Measurements from ENCODE around the gene DUSP3.

DUSP3 gene

GRCh38 chr17:43782913-43783680, 4.3 kb upstream of the DUSP3 start:
- no peak for DNase-seq (ENCODE audit: low spot score)
- TF ChIP-seq CTCF (conservative IDR thresholded peaks at IDR 0.05; ENCODE audit: low read depth) = no peak
- ChIA-PET CTCF (interaction anchor here (1.0 kb wide), 1 partner anchor 63 kb away, joined by 3 read pairs; no protein-coding TSS in a partner anchor), POLR2A (ENCODE audit: low non-redundant PET) (no interaction called here)
- no peak overlapping the region for H3K27ac ChIP-seq

DNA sequence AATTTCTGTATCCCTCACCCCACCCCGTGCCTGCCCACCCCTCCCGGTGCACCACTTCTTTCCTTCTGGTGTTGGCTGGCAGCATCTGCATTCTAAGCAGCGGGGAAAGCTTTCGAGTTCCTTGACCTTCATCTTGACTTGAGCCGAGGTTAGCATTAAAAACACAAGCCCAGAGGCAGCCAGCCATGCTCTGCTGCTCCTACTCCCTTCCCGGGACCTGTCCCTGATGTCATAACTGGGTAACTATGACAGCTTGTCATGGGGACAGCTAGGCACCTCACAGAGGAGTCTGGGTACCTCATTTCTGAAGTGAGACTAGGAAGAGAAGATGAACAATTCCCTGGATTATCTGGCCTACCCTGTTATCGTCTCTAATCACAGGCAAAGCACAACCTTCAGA, 1.4 kb upstream of the DUSP3 start, which contains the start of gene CFAP97D1:
TSS of gene CFAP97D1 (plus strand) at position 301 of the 400 bp plus-strand sequence. CDS start at position 329, 28 bp downstream.
- POLR2A ChIA-PET (ENCODE audit: low non-redundant PET) = no interaction called here
- no peak for TF ChIP-seq CTCF (conservative IDR thresholded peaks at IDR 0.05; ENCODE audit: low read depth)
- CTCF ChIA-PET = interaction anchor here (1.5 kb wide), 1 partner anchor 20 kb away, joined by 4 read pairs; no protein-coding TSS in a partner anchor
- DNase-seq (ENCODE audit: low spot score) = no peak
- peak within 1 kb of the TSS; percentile 86 for H3K27ac ChIP-seq

GRCh38 chr17:43779145-43780125, 658 bp upstream of the DUSP3 start:
- peak overlapping the region; percentile 86 for H3K27ac ChIP-seq

DNA sequence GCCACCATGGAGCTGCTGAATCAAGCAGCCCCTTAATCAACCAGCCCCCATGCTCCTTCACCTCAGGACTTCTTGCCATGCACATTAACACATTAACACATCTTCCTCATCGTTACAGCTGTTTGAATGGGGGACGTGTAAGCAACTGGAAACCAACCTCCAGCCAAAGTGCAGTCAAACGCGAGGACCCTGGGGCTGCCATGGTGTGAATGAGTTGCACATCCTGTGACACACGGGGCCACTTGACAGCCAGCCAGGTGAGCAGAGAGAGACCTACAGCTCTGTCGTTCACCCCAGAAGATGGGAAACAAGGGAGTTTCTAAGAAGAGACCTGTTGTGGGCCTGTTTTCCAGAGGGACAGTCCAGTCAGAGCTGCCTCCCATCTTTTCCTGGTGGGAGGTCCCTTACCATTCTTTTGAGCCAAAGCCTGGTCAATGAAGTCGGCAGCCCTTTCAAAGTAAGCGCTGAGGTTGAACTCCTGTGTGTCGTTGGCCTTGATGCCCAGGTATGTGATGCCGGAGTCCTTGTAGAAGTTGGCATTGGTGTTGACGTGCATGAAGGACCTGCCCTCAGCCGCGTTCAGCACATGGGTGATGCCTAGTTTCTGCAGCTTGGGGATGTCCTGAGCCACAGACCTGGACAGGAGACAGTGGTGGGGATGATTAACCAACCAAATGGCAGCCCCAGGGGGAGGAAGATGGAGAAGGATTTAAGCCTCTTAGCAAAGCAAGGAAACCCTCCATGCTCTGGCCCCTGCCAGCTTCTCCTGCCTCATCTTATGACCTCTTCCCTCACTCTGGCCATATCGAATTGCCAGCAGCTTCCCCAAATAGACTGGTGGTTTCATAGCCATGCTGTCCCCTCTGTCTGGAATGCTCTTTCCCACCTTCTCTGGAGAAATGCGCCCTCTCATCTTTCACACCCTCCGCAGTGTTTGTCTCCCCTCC, 4.2 kb downstream of the DUSP3 start:
- no peak for TF ChIP-seq CTCF (conservative IDR thresholded peaks at IDR 0.05; ENCODE audit: low read depth)
- H3K27ac ChIP-seq = no peak overlapping the region
- ChIA-PET POLR2A (ENCODE audit: low non-redundant PET) (no interaction called here), CTCF (no interaction called here)
- no peak for DNase-seq (ENCODE audit: low spot score)

More at GRCh38 chr17:43779145-43780125, 658 bp upstream of the DUSP3 start:
- no peak for DNase-seq (ENCODE audit: low spot score)
- TF ChIP-seq CTCF (conservative IDR thresholded peaks at IDR 0.05; ENCODE audit: low read depth) = no peak
- ChIA-PET POLR2A (ENCODE audit: low non-redundant PET) (interaction anchor here (0.8 kb wide), 1 partner anchor 52 kb away, joined by 3 read pairs; no protein-coding TSS in a partner anchor), CTCF (interaction anchor here (1.5 kb wide), 1 partner anchor 19 kb away, joined by 4 read pairs; no protein-coding TSS in a partner anchor)

DNA sequence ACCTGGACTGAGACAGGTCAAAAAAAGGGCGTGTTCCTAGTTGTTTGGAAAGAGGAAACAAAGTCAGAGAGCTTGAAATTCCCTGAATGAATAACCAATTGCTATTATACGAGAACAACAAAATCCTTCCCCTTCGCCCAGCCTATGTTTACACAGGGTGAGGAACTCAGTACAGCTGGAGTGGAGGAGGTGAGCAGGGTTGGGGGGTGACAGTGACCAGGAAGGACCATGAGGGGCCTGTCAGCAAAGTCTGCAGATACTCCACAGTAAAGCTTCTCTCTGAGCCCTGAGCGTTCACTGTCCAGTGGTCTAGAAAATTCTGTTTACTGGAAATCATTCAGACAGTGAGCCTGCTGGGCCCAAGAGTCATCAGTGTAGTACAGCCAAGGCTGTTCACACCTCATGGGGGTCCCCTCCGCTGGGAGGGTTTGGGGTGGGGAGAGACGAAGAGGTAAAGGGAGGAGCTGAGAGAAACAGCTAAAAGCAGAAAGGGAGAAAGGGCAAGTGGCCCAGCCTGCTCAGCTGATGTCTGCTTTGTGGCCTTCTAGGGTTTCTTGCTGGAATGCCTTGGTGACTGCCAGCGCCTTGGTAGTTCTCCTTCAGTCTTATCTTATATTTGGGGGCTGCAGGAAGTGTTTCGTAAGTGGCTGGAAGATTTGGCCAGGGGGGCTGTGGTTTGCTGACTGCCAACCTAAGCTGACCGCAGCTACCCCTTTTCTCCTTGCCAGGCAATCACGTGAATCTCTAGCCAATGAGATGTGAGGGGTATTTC, 5.7 kb downstream of the DUSP3 start:
- DNase-seq (ENCODE audit: low spot score) = no peak
- H3K27ac ChIP-seq = 0 out of 2 replicates have a peak overlapping the region, but pooled peaks have one; percentile 1
- POLR2A ChIA-PET (ENCODE audit: low non-redundant PET) = no interaction called here

More for the DNA sequence above, 5.7 kb downstream of the DUSP3 start:
- CTCF ChIA-PET = no interaction called here
- TF ChIP-seq CTCF (conservative IDR thresholded peaks at IDR 0.05; ENCODE audit: low read depth) = no peak
